ENCODE results near the gene CBLIF.

CBLIF gene

GRCh38 chr11:59802639-59803176 is 42.6 kb downstream of the CBLIF start:
- no peak for DNase-seq (ENCODE audit: extremely low read depth, low read depth)
- TF ChIP-seq, protein P1, sequence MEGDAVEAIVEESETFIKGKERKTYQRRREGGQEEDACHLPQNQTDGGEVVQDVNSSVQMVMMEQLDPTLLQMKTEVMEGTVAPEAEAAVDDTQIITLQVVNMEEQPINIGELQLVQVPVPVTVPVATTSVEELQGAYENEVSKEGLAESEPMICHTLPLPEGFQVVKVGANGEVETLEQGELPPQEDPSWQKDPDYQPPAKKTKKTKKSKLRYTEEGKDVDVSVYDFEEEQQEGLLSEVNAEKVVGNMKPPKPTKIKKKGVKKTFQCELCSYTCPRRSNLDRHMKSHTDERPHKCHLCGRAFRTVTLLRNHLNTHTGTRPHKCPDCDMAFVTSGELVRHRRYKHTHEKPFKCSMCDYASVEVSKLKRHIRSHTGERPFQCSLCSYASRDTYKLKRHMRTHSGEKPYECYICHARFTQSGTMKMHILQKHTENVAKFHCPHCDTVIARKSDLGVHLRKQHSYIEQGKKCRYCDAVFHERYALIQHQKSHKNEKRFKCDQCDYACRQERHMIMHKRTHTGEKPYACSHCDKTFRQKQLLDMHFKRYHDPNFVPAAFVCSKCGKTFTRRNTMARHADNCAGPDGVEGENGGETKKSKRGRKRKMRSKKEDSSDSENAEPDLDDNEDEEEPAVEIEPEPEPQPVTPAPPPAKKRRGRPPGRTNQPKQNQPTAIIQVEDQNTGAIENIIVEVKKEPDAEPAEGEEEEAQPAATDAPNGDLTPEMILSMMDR (IDR thresholded peaks at IDR 0.05; ENCODE audit: low read depth, low read length, missing control alignments): peak; percentile 37
- H3K4me3 ChIP-seq (replicated peaks; ENCODE audit: low read depth, low read length): no peak overlapping the region

DNA sequence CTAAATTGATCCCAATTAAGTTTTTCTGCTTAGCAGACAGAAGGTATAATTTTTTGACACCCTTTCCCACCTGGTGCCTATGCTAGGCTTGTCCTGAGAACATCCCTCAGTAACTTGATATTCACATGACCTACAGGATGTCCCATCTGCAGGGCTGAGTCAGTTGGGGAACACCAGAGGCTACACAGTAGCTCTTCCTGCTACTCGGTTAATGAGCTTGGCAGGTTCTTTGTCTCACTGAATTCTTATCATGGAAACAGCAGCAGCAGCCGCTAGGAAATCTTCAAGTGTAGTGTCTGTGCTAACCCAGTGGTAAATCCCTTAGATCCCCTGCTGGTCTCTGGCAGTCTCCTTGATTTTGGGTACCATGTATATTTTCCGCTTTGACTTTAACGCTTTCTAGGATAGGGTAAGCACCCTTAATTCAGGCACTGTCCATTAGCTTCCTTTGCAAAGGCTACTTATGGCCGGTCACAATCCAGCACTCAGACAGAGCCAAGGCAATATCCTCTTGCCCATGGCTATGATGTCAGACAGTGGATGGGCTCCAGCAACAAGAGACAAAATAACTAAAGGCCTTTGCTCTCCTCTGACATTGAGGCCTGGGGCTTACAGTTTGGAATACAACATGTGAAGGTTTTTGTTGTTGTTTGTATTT is 43.2 kb downstream of the CBLIF start:
- DNase-seq (ENCODE audit: extremely low read depth, low read depth): no peak
- H3K4me3 ChIP-seq (replicated peaks; ENCODE audit: low read depth, low read length): no peak overlapping the region
- TF ChIP-seq, protein P1 (IDR thresholded peaks at IDR 0.05; ENCODE audit: low read depth, low read length, missing control alignments): no peak

- TF ChIP-seq, protein P1 (IDR thresholded peaks at IDR 0.05; ENCODE audit: low read depth, low read length, missing control alignments): no peak
- no peak for DNase-seq (ENCODE audit: extremely low read depth, low read depth)
- H3K4me3 ChIP-seq (replicated peaks; ENCODE audit: low read depth, low read length): no peak overlapping the region
Observed at GRCh38 chr11:59801160-59801706, 44.1 kb downstream of the CBLIF start.

DNA sequence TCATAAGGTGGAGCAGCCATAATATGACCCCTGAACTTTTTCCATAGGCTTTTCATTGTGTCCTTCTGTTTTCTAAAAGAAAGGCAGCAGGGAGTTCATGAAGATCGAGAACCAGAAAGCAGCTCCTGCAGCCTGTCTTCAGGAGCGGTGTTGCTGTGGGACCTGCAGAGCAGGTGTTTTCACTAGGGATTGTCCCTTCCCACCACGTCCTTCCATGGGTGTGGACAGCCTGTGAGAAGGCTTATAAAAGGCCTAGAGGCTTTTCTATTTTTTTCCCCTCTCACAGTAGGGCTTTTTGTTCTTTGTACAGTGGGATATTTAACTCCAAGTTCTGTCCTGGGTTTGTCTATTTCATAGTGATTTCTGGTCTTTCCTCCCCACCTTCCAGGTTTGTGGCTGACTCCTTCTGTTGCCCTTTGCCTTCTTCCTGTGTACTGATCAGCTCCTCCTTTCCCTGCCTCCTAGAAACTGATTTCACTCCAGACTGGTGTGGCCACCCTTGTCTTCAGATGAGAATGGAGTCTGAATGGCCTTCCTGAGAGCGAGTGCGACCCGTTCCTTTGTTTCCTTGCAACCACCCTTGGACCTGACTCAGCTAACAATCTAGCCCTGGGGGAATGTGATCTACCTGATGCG is 44.8 kb downstream of the CBLIF start:
- DNase-seq (ENCODE audit: extremely low read depth, low read depth): no peak
- no peak overlapping the region for H3K4me3 ChIP-seq (replicated peaks; ENCODE audit: low read depth, low read length)
- TF ChIP-seq, protein P1 (IDR thresholded peaks at IDR 0.05; ENCODE audit: low read depth, low read length, missing control alignments): no peak

DNA sequence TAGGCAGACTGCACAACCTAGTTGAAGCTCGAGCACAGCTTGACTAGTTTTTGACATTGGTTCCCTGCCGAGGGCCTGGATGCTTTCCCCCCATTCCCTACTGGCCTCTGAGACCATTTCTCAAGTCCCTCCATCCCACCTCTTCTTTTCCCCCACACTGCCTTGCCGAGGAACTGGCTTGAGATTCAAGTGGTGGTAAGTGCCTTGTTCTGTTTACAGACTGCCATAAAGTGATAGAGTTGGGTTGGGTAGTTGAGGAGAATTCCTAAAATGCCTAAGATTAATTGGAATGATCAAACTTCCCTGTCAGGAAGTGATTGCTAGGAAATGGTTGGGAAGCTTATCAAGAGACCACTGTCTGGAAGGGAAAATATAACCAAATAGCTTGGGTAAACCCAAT is 50.9 kb downstream of the CBLIF start:
- DNase-seq (ENCODE audit: extremely low read depth, low read depth): no peak
- no peak overlapping the region for H3K4me3 ChIP-seq (replicated peaks; ENCODE audit: low read depth, low read length)
- TF ChIP-seq, protein P1 (IDR thresholded peaks at IDR 0.05; ENCODE audit: low read depth, low read length, missing control alignments): no peak

- DNase-seq (ENCODE audit: extremely low read depth, low read depth): no peak
- TF ChIP-seq, protein P1 (IDR thresholded peaks at IDR 0.05; ENCODE audit: low read depth, low read length, missing control alignments): no peak
- H3K4me3 ChIP-seq (replicated peaks; ENCODE audit: low read depth, low read length): no peak overlapping the region
Observed at GRCh38 chr11:59792507-59792906, 52.8 kb downstream of the CBLIF start.

Measured in HFF-Myc (cell line).